Astrocyte (in vitro differentiated cells and primary cell): Measurements from ENCODE around the gene CLCN7. TPM values are rescaled to one million over a fixed set of nuclear protein-coding genes. Genes with fewer than 3 reads are reported as not detected.

Source experiments
- DNase-seq: peaks from one replicate; pipeline ENCODE4 v3.0.0-alpha.2; 2010; ENCODE audit warnings: low read depth
- FAIRE-seq: peaks from 2 replicates; lab custom pipeline; 2011; peaks lifted over from hg19 to GRCh38; lab: Jason Lieb, UNC
- H2AFZ ChIP-seq: 2 replicates; pipeline ENCODE4 v1.6.0; 2012; ENCODE audit warnings: low read depth, low read length, inconsistent platforms
- H3K27ac ChIP-seq: 2 replicates; pipeline ENCODE4 v1.5.1; 2011; ENCODE audit warnings: low read depth, low read length, inconsistent platforms
- H3K27me3 ChIP-seq: 2 replicates; pipeline ENCODE4 v1.6.0; 2011; ENCODE audit warnings: low read length, inconsistent platforms; ENCODE audit not compliant: insufficient read depth
- H3K36me3 ChIP-seq: 2 replicates; pipeline ENCODE4 v1.5.1; 2011; ENCODE audit warnings: low read length, inconsistent platforms; ENCODE audit not compliant: insufficient read depth
- H3K4me1 ChIP-seq: 2 replicates; pipeline ENCODE4 v1.5.1; 2011; ENCODE audit warnings: low read length, inconsistent platforms; ENCODE audit not compliant: insufficient read depth
- H3K4me2 ChIP-seq: 2 replicates; pipeline ENCODE4 v1.6.0; 2012; ENCODE audit warnings: low read length, inconsistent platforms
- H3K4me3 ChIP-seq: 2 replicates; pipeline ENCODE4 v1.5.1; 2011; ENCODE audit warnings: low read depth, mild to moderate bottlenecking, low read length, inconsistent platforms; ENCODE audit not compliant: insufficient read depth
- H3K79me2 ChIP-seq: 2 replicates; pipeline ENCODE4 v1.6.0; 2012; ENCODE audit warnings: mild to moderate bottlenecking, low read length, inconsistent platforms; ENCODE audit not compliant: insufficient read depth
- H3K9ac ChIP-seq: 2 replicates; pipeline ENCODE4 v1.6.0; 2012; ENCODE audit warnings: mild to moderate bottlenecking, low read length, inconsistent platforms
- H3K9me3 ChIP-seq: 2 replicates; pipeline ENCODE4 v1.5.1; 2012; ENCODE audit warnings: low read depth, mild to moderate bottlenecking, low read length, inconsistent platforms; ENCODE audit not compliant: insufficient read depth
- H4K20me1 ChIP-seq: 2 replicates; pipeline ENCODE4 v1.6.0; 2012; ENCODE audit warnings: low read length, inconsistent platforms; ENCODE audit not compliant: insufficient read depth
- H3K27ac Mint-ChIP-seq: one replicate; pipeline ENCODE4 v1.8.0; 2021; ENCODE audit warnings: mild to moderate bottlenecking, mixed read lengths; ENCODE audit not compliant: unreplicated experiment
- H3K27me3 Mint-ChIP-seq: one replicate; pipeline ENCODE4 v1.8.0; 2021; ENCODE audit warnings: low read depth, mixed read lengths; ENCODE audit not compliant: unreplicated experiment
- H3K36me3 Mint-ChIP-seq: one replicate; pipeline ENCODE4 v1.8.0; 2021; ENCODE audit warnings: low read depth, mixed read lengths; ENCODE audit not compliant: unreplicated experiment
- H3K4me1 Mint-ChIP-seq: one replicate; pipeline ENCODE4 v1.8.0; 2021; ENCODE audit warnings: low read depth, mixed read lengths; ENCODE audit not compliant: unreplicated experiment
- H3K4me3 Mint-ChIP-seq: one replicate; pipeline ENCODE4 v1.8.0; 2021; ENCODE audit warnings: mild to moderate bottlenecking, moderate library complexity, mixed read lengths; ENCODE audit not compliant: unreplicated experiment
- H3K9me3 Mint-ChIP-seq: one replicate; pipeline ENCODE4 v1.8.0; 2021; ENCODE audit warnings: mild to moderate bottlenecking, mixed read lengths; ENCODE audit not compliant: unreplicated experiment
- CTCF ChIP-seq: IDR thresholded peaks from 2 replicates; pipeline ENCODE4 v1.5.1; 2011; ENCODE audit warnings: low read depth, mild to moderate bottlenecking, inconsistent platforms, low read length, moderate library complexity; ENCODE audit not compliant: insufficient read depth
- EZH2 ChIP-seq: IDR thresholded peaks from 2 replicates; pipeline ENCODE4 v1.6.1; 2012; ENCODE audit warnings: mild to moderate bottlenecking, low read length, inconsistent platforms; ENCODE audit not compliant: insufficient read depth
- total RNA-seq: library from RNA; stranded (reverse); gene quantifications from 2 replicates; pipeline ENCODE4 v1.2.1, GENCODE V29; 2021

Gene CLCN7
- total RNA-seq, 1 donor from 2014 or later = 66.7 TPM

DNA sequence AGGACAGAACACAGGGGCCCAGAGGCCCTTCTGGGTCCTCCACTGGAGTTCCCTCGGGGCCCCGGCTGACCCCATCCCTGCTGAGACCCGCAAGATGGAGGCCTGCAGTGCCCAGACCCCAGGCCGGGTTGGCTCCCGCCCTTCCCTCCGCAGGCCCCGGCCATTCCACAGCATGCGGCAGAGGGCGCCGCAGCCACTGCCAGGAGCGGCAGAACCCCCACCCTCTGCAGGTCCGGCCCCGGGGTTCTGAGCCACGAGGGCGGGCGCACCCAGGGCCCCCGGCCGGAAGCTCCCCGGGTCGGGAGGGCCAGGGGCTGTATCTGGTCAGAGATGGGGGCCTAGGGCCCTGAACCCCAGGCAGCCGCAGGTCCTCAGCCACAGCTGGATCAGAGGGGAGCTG, 46.3 kb downstream of the CLCN7 start:
- TF ChIP-seq EZH2 (no peak), CTCF (no peak)
- H3K27ac ChIP-seq = no peak overlapping the region
- H3K79me2 ChIP-seq = no peaks in the 10 kb centered on the region
- FAIRE-seq (no peak), DNase-seq (no peak)
- no peak overlapping the region for H3K4me3 Mint-ChIP-seq
- no peaks in the 10 kb centered on the region for H3K36me3 Mint-ChIP-seq
- H3K9me3 Mint-ChIP-seq = no peaks in the 10 kb centered on the region
- peaks cover 7% of the 10 kb centered on the region for H3K27me3 Mint-ChIP-seq
- H3K27me3 ChIP-seq = no peaks in the 10 kb centered on the region
- peak overlapping the region; percentile 26 for H2AFZ ChIP-seq
- H3K4me2 ChIP-seq = no peak overlapping the region
- no peak overlapping the region for H3K27ac Mint-ChIP-seq
- H3K4me3 ChIP-seq = no peak overlapping the region
- no peak overlapping the region for H3K9ac ChIP-seq
- H3K9me3 ChIP-seq = no peaks in the 10 kb centered on the region
- H3K4me1 Mint-ChIP-seq = no peaks in the 10 kb centered on the region
- no peaks in the 10 kb centered on the region for H3K4me1 ChIP-seq
- no peaks in the 10 kb centered on the region for H3K36me3 ChIP-seq
- no peaks in the 10 kb centered on the region for H4K20me1 ChIP-seq

DNA sequence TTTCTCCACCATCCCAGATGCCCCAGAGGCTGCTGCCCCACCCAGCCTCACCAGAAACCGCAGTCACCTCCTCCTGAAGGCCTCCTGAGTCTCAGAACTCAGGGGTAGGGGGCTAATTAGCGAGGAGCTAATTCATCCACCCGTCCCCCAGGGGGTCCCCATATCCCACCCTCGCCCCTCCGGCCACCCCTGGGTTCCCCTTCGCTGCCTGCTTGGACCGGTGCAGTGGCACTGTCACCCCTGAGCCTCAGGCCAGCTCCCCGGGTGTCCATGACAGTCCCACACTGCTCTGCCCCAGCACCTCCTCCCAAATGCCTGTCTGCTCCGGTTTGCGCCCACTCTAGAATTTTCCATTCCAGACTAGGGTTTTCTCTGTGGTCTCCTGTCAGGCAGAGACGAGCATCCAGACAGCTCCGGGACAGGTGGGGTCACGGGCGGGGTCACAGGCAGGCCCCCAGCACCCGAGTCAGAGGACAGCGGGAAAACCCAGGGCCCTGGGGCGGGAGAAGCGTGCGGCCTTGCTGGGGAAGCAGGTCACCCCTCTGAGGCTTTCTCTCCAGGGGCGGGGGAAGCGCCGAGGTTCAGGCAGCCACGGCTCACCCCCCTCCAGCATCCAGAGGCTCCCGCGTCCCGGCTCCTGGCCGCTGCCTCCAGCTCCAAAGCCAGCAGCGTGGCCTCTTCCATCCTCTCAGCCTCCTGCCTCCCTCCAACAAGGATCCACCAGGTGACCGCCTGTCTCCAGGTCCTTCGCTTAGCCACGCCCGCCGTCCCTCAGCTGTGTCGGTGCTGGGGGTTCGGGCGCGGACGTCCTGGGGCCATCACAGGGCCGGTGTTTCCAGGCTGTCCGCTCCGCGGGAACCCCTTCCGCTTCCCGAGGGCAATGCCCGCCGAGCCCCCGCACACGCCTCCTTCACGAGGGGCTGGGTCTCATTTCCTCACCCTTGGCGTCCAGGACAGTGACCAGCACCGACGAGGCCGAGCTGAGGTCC, 47.1 kb downstream of the CLCN7 start:
- Mint-ChIP-seq H3K4me3 (no peak overlapping the region), H3K4me1 (no peaks in the 10 kb centered on the region), H3K27ac (no peak overlapping the region), H3K27me3 (peaks cover 7% of the 10 kb centered on the region), H3K9me3 (no peaks in the 10 kb centered on the region), H3K36me3 (no peaks in the 10 kb centered on the region)
- no peak for FAIRE-seq
- no peaks in the 10 kb centered on the region for H3K27me3 ChIP-seq
- no peaks in the 10 kb centered on the region for H3K79me2 ChIP-seq
- DNase-seq = no peak
- H3K4me3 ChIP-seq = no peak overlapping the region
- no peak overlapping the region for H3K4me2 ChIP-seq
- H4K20me1 ChIP-seq = no peaks in the 10 kb centered on the region
- no peaks in the 10 kb centered on the region for H3K9me3 ChIP-seq
- H3K9ac ChIP-seq = no peak overlapping the region
- no peaks in the 10 kb centered on the region for H3K36me3 ChIP-seq
- H2AFZ ChIP-seq = no peak overlapping the region
- no peaks in the 10 kb centered on the region for H3K4me1 ChIP-seq
- no peak overlapping the region for H3K27ac ChIP-seq
- TF ChIP-seq EZH2 = no peak
- no peak for TF ChIP-seq CTCF
